HG02852 (cell line): ENCODE measurements around the gene SLC16A7.

ENCODE experiments used
- ATAC-seq: cut with Tn5 transposase; IDR thresholded peaks from one replicate; pipeline ENCODE4 v1.9.1; 2021; ENCODE audit warnings: mild to moderate bottlenecking, moderate library complexity; ENCODE audit not compliant: unreplicated experiment

SLC16A7 gene

DNA sequence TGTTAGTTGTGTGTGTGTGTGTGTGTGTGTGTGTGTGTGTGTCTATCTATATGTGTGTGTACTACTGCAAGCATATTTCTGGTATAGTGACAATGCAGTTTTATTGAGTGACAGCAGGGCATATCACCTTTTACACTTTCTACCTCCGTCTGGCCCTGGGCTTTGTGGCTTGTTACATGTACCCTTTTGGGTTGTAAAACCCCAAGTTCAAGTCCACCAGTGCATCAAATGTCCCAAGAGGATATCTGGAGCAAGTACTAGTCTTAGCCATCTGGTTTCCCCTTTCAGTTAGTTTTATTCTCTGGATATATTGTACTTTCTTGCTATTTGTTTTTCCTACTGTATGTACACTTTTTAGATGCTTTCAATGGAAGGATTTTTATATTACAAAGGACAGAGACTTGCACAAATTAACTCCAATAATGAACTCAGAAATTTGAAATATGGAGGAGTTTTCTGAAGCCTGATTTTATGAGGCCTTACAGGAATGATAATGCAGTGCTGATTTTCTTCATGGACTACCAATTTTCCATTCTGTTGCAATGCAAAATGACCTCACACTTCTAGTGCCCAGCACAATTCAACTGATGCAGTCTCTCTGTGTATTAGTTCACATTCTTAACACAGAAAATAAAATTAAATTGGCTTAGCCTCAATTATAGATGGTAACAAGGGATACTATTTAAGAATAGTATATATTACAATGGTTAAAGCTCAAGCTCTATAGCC lies 29.1 kb downstream of the SLC16A7 start:
- ATAC-seq = no peak

DNA sequence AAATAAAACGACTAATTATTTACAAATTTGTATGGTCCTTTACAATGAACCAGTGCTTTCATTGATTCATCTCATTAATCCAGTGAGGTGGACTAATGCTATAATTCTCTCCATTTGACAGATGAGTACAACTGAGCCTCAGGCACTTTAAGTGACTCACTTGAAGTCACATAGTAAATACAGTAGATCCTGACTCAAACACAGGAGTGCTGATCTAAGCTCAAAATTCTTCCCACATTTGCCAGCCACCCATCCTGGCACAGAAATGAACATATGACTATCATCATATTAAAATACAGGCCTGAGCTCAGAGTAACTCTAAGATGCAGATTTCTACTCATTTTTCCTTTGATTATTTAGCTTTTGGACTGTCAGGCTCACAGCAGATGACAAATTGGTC lies 30.6 kb downstream of the SLC16A7 start:
- ATAC-seq = no peak

DNA sequence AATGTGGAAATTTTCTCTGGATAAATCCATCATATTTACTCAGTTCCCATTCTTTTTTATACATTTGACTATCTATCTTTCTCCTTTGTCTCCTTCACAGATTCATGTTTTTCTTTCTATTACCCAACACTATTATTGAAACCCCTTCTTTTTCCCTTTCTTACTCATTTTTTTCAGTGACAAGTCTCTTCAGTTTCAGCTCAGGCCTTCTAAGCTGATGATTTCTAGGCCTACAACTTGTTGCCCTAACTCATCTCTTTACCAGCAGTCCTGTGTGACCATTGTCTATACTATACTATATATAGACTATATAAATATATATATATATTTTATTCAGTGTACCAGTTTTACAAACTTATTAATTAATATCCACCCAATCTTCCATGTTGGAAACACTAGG lies 31.8 kb downstream of the SLC16A7 start:
- peak; percentile 57 for ATAC-seq

DNA sequence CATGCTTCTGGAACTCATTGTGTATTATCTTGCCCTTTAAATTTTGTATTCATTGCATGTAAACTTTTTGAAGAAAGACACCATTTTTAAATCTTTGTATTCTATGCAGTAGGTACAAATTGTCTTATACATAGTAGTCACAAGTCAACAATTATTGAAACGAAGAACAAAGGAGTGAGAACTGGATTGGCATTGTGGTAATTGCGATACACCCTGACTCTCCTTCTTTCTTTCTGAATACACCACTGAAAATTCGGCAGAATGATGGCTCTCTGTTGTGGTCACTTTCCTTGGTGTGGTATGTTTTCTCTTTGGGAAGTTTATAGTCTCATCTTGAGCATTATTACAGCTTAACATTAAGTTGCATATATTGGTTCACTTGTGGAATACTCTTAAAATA lies 34.1 kb downstream of the SLC16A7 start:
- no peak for ATAC-seq

DNA sequence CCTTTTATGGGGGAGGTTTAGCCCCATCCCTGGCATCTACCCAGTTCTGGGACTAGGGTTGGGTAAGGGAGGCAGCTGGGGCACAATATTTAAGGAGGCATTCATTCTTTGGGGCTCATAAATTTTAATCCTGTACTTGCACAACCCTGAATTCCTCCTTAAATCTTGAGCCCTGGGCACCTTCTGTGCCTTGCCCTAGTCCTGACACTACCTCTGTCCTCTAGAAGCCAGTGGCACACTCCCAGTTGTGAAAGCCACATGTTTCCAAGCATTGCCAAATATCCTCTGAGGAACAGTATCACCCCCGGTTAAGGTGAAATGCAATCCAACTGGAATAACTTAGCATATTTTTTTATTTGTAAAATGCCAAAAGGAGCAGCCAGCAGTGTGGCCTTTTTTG lies 36.6 kb downstream of the SLC16A7 start:
- no peak for ATAC-seq

DNA sequence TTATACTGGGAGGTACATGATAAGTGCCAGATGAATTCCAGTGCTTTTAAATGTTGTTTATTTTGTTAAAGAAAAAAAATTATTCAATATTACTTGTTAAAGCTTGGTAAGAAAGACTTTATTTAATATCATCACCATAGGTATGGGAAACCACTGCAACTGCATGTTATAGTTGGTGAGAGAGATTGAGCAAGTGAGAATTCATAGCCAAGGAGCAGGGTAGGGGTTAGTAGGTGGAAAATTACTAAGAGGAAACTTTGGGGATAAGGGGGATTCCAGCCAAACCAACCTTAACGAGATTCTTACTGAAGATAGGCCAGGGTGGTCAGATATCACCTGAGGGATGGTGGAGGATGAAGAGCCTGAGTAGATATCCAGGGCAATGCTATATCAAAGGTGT lies 38.4 kb downstream of the SLC16A7 start:
- no peak for ATAC-seq

DNA sequence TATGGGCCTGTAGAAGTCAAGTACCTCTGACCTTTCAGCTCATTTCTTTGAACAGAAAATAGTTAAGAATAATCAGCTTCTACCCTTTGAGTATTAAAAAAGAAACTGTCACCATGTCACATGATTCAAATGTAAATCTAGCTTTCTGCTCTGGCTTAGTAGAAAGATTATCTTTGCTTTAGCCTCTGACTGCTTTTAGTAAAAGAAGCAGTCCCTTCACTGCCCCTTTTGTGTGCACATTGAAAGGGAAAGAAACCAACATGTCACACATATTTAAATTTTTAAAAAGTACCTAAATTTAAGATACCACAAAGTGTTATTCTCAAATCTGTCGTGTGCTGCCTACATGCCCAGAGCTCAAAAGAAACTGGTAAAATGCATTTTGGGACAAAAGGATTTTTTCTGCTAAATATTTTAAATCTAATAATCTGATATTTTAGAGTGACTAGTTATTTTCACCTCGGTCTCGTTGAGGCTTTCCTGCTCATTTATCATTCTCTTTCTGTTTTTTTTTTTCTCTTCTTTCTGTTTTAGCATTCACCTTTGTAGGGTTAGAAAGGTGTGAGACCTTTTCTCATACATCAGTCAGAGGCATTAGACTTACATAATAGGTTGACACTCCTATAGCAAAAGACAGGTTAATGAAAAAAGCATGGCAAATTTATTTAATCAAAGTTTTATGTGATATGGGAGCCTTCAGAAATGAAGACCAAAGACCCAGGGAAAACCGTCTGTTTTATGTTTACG lies 41.3 kb downstream of the SLC16A7 start:
- peak; percentile 83 for ATAC-seq

DNA sequence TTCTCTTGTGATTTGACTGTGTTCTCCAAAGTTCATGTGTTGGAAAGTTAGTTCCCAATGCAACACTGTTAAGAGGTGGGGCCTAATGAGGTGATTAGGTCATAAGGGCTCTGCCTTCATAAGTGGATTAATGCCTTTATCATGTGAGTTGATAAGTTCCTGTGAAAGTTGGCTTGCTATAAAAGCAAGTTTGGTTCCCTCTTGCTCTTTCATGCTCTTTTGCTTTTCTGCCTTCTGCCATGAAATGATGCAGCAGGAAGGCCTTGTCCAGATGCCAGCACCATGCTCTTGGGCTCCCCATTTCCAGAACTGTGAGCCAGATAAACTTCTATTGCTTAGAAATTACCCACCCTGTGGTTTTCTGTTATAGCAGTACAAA lies 41.9 kb downstream of the SLC16A7 start:
- ATAC-seq = no peak

DNA sequence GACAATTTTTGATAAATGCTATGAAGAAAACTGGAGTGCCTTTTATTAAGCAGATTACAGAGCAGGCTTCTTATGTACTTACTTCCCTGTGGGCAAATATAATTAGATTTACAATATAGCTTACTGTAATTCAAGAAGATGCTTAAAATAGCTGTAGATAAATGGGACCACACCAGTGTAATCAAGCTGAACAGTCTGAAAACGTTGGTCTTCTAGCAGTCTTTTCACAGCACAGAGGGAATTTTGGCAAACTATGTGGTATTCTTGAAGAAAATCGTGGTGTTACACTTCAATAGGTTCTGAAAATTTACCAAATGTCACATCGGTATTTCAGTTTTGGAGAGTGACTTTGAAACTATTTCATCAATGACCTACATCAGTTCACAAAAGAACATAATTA lies 47.7 kb downstream of the SLC16A7 start:
- peak; percentile 56 for ATAC-seq

DNA sequence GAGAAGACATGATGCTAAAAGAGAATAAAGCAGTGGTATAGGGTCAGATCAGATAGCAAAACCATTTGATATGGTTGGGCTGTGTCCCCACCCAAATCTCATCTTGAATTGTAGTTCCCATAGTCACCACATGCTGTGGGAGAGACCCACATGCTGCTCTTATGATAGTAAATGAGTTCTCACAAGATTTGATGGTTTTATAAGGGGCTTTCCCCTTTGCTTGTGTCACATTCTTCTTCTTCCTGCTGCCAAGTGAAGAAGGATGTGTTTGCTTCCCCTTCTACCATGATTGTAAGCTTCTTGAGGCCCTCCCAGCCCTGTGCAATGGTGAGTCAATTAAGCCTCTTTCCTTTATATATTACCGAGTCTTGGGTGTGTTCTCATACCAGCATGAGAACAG lies 49.4 kb downstream of the SLC16A7 start:
- ATAC-seq = no peak

DNA sequence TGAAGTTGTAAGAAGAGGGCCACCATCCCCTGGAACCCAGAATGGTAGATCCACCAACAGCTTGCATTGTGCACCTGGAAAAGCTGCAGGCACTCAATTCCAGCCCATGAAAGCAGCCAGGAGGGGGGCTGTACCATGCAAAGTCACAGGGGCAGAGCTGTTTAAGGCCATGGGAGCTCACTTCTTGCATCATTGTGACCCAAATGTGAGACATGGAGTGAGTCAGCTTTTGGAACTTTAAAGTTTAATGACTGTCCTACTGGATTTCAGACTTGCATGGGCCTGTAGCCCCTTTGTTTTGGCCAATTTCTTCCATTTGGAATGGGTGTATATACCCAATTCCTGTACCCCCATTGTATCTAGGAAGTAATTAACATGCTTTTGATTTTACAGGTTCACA lies 50.8 kb downstream of the SLC16A7 start:
- no peak for ATAC-seq

DNA sequence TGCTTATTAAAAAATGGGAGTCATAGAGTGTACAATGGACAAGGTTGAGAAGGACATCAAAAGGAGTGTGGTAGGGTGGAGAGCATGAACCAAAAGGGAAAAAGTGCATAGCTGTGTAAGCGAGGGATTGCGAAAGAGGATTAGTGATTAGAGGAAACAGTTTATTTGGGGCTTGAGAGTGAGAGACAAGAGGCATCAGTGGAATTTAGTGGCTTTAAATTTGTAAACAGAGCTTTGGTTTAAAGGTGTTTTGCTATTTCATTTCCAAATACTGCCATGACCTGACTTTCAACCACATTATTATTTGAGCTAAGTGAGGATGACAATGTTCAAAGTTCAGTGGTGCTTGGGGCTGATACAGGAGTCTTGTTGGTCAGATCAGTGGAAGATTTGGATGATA lies 53.4 kb downstream of the SLC16A7 start:
- no peak for ATAC-seq

DNA sequence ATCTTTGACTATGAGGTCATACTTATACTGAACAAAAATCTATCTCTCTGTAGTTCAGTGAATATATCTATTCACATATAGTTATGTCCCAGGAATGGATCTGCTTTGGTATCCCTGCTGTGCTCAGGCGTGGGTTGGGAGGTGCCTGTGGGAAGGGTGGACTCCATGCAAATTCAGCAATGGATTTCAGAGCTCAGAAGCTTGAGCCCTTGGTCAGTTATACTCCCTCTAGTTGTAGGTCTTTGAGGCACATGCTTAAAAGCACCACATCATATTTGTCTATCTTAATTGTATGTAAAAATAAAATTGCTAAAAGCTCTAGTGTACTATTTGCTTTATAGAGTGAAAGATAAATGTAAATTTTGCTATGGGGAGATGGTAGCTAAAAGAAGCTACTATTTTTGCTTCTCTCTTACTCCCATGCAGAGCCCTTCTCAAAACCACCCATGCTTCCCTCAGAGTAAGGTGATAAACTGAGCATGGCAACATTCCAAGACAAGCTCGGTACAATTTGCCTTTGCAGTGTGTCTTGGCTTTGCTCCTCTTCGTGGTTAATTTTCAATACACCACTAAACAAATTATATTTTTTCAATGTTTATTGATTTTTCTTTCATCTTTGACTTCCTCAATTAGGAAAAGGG lies 54.9 kb downstream of the SLC16A7 start:
- no peak for ATAC-seq

DNA sequence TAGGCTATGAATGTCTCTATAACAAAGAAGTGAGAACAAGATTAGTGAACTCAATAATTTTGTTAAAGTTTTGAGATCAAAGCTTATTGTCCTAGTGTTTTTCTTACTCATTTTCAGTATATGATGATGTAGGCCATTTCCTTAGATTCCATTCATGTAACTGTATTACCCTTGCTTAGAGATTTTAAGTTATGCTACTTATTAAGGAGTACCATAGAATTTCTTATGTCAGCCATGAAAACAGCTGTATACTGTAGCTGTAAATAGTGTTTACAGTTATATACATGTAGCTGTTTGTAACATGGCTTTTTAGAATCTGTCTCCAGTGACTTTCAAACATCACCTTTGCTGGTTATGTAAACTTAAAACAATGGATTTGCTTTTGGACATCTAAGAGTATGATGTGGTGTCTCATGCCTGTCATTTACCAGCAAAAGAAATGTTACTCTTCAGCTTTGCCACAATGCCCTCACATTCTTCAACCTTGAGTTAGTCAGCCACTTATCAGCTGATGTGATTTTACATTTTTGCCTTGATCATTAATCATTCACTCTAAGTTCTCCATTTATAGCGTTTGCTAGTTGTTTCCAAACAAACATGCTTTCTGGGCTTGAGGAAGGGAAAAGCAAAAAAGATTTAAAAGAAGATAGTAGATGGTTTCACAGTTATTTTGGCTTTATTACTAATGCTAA lies 55.5 kb downstream of the SLC16A7 start:
- no peak for ATAC-seq

DNA sequence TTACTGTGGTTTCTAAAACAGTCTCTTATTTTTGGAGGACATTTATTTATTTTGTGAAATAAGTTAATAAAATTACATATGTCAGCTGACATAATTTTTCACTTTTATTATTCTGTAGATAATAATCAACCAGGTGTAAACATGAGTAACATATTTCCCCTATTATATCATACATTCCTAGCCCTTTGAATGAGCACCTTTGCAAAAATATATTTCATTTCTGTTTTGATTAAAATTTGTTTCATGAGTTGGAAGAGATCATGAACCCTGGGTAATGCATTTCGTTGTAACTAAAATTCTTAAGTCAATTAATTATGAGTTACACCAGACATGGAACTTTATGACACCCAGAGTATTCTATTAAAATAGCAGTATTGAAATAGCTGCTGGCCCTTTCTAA lies 56.3 kb downstream of the SLC16A7 start:
- no peak for ATAC-seq

DNA sequence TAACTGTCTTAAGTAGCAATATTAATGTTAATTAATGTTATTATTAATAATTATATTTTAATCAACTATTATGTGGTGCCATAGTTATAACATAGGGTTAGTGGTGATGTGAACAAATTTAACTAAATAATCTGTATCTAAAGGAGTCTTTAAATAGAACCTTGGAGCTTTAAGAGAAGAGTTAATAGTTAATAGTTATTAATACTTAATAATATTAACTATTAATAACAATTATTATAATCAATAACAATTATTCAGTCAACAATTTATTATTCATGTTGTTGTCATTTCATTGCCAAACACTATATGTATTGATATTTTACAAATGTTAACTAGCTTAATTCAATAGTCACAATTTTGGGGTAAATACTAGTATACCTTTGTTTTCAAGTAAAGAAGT lies 58.2 kb downstream of the SLC16A7 start:
- no peak for ATAC-seq

DNA sequence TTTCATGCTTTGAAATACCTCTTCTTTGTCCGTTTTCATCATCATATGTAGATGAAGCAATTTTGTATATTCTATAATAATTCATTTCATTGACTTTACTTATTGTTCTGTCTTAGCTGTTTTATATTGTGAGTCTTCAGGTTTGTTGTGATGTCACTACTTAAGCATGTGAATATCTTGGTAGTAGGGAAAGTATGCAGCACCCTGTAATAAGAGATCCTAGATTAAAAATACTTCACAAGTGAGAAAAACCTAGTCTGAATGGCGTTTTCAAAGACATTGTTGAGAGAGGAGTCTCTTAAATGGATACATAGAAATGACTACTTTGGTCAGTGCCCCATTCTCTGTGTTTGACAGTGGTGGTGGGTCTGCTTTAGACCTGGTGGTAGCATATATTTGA lies 61.4 kb downstream of the SLC16A7 start:
- no peak for ATAC-seq

DNA sequence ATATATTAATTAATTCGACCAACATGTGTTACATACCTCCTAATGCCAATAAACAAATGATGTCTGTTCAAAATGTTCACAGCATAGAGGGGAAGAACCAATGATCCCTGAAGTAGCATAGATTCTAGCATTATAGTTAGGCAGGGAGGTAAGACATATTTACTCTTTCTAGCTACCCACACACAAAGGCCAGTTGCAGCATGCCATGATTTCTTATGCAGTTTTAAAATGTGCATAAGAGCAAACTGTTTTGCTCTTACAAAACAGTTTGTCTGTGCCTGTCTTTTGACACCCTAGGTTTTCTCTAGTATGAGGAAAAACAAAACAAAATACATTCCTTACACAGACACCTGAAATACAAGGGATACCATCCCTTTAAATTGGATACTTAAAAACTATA lies 61.9 kb downstream of the SLC16A7 start:
- ATAC-seq = no peak

DNA sequence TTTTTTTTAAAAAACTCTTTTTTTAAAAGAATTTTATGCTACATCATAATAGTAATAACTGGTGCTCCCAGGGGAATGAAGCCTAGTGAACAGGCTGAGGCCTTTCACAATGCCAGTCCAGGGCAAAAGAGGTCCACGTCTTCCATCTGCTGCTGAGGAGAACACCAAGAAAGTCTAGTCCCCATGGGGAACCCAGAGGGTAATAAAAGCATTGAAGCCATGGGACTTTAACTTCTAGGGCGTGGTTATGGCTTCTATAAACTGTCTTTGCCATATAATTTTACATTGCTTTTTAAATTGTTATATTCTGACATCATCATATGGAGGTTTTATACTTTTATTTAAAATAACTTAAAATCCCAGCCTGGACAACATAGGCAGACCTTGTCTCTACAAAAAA lies 64.3 kb downstream of the SLC16A7 start:
- ATAC-seq = no peak

DNA sequence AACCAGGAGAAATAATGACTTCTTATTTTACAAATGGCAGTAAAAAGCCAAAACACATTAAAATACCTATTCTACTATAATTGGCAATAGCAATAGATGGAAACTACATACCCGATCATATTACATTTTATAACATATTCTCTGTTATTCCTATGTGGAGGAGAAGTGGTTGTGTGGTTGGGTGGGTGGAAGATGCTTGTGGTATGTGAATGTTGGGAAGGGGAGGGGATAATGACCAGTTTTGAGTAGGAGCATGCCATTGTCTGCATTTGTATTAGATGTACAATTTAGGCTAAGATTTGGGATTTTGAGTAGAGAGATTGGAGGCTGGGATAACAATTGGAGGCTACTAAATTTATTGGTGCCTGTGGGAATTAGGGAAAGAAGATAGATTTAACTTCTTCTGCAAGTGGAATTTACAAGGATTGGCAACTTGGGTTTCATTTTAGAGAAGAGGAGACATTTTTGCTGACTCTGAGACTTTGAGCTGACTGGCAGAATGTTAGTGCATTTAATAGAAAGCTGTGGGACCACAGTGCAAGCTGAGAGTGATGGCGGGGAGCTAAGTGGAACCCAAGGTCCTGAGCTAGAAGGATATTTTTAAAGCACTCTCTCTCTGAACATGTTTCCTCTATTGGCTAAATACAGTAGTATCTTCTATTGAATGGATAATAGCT lies 65.2 kb downstream of the SLC16A7 start:
- ATAC-seq = no peak

DNA sequence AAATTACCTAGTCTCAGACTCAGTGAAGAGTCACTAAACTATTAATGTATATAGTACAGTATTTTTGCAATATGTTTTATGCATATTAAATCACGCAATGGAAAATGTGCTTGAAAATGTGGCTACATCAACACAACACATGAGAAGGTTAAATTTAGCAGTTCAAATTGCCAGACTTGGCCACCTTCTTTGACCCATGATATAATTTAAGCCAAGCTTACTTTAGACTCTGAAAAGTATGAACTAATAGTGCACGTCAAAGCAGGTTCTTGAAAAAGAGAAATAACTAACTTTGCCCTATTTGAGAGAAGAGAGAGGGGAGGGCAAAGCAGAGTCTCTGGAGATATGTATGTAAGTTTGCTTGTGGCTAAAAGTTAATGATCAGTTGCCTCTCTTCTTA lies 68.7 kb downstream of the SLC16A7 start:
- no peak for ATAC-seq
